GM18519 (cell line): Measurements from ENCODE around the gene ZMYND10.

Experiments
- ATAC-seq: cut with Tn5 transposase; IDR thresholded peaks from one replicate; pipeline ENCODE4 v1.9.1; 2021; ENCODE audit warnings: mild to moderate bottlenecking, moderate library complexity; ENCODE audit not compliant: unreplicated experiment, low FRiP score

The ZMYND10 gene

DNA sequence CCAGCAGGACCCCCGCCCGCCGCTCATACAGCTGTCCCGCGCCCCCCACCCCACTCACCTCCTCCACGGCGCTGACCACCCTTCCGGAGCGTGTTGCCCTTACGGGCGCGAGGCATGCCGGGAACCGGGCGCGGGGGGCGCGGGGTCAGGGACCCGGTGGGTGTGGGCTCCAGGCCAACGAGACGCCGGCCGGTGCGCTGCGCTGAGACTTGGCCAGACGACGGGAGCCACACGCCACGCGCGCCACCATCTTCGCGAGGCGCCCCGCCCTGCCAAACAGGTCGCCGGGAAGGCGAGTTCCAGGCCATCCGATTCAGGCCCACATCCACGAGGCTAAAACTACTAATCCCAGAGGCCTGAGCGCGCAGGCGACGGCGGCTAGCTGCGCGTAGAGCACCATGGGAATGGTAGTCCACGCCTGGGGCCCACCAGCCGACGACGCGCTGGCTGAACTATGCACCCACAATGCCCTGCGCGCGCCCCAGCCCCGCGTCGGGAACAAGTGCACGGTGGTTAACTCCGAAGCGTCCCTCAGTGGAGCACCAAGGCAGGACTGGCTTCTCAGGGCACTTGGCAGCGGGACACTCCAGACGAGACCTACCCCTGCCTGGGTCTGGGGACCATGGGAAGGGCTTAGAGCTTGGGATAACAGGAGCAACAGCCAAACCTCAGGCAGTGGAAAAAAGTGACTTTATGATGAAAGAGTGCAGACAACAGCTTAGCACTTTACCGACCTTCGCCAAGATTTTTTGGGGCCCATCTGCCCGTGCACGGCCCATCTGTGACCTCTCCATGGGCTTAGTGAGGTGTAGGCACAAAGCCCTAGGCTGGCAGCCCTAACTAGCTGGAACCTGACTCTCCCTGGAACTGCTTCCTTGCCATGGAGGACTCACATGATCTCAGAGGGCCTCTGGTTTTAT is 53.1 kb downstream of the ZMYND10 start, which contains the start of gene IFRD2:
Gene IFRD2 (minus strand): TSS at position 271 of the 920 bp plus-strand sequence. CDS start 155 bp downstream, at position 116.
- peak; percentile 83 for ATAC-seq
